Measurements from ENCODE around the gene RAB40C. TPM values are rescaled to one million over a fixed set of nuclear protein-coding genes. Genes with fewer than 3 reads are reported as not detected.

Gene RAB40C
- total RNA-seq, 1 donor: 11.2 TPM

DNA sequence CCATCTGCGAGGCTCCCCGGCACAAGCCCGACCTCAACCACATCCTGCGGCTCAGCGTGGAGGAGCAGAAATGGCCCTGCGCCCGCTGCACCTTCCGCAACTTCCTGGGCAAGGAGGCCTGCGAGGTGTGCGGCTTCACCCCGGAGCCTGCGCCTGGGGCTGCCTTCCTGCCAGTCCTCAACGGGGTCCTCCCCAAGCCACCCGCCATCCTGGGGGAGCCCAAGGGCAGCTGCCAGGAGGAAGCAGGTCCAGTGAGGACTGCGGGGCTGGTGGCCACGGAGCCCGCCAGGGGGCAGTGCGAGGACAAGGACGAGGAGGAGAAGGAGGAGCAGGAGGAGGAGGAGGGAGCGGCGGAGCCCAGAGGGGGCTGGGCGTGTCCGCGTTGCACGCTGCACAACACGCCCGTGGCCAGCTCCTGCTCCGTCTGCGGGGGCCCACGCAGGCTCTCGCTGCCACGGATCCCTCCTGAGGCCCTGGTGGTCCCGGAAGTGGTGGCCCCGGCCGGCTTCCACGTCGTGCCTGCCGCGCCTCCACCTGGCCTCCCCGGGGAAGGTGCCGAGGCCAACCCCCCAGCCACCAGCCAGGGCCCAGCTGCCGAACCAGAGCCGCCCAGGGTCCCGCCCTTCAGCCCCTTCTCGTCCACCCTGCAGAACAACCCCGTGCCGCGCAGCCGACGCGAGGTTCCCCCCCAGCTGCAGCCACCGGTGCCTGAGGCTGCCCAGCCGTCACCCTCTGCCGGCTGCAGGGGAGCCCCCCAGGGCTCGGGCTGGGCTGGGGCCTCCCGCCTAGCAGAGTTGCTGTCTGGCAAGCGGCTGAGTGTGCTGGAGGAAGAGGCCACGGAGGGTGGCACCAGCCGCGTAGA is 42.7 kb upstream of the RAB40C start:
- Histone ChIP-seq H4K20me1 (ENCODE audit: insufficient read depth, low read length) (peaks cover 34% of the 10 kb centered on the region), H3K9me3 (ENCODE audit: low read depth, low read length) (no peaks in the 10 kb centered on the region), H3K4me2 (ENCODE audit: insufficient read depth, low read length) (no peak overlapping the region), H3K27me3 (ENCODE audit: insufficient read depth, low read length) (no peaks in the 10 kb centered on the region), H3K27ac (ENCODE audit: low read depth, low read length) (no peak overlapping the region), H3K4me1 (ENCODE audit: insufficient read depth, low read length) (no peaks in the 10 kb centered on the region), H2AFZ (ENCODE audit: low read length) (no peak overlapping the region), H3K79me2 (ENCODE audit: insufficient read depth, low read length) (peaks cover 70% of the 10 kb centered on the region), H3K36me3 (ENCODE audit: insufficient read depth, low read length) (peaks cover 9% of the 10 kb centered on the region), H3K4me3 (ENCODE audit: insufficient read depth, low read length) (no peak overlapping the region)
- peak; percentile 98 for DNase-seq (ENCODE audit: insufficient read length, low spot score, missing footprints)
- TF ChIP-seq, protein P1, sequence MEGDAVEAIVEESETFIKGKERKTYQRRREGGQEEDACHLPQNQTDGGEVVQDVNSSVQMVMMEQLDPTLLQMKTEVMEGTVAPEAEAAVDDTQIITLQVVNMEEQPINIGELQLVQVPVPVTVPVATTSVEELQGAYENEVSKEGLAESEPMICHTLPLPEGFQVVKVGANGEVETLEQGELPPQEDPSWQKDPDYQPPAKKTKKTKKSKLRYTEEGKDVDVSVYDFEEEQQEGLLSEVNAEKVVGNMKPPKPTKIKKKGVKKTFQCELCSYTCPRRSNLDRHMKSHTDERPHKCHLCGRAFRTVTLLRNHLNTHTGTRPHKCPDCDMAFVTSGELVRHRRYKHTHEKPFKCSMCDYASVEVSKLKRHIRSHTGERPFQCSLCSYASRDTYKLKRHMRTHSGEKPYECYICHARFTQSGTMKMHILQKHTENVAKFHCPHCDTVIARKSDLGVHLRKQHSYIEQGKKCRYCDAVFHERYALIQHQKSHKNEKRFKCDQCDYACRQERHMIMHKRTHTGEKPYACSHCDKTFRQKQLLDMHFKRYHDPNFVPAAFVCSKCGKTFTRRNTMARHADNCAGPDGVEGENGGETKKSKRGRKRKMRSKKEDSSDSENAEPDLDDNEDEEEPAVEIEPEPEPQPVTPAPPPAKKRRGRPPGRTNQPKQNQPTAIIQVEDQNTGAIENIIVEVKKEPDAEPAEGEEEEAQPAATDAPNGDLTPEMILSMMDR (IDR thresholded peaks at IDR 0.05; ENCODE audit: extremely low read depth, low read depth, low read length): peak; percentile 39

DNA sequence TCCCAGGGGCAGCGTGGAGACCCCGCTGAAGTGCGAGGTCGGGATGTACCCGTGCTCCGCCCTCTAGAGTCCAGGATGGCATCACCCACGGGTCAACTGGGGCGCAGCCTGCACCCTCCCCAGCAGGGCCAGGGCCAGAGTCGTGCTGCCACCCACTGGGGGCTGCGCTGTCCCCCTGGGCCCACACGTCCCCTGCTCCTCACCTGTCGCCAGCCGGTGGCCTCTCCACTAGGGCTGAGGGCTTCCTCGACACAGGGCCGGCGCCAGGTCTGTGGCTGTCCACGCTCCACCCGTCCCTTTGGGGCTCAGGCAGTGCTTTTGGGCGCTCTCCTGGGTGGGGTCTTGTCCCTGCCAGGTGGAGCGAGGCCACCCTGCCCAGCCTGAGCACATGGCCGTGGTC is 41.3 kb upstream of the RAB40C start:
- TF ChIP-seq, protein P1 (IDR thresholded peaks at IDR 0.05; ENCODE audit: extremely low read depth, low read depth, low read length): no peak
- H3K4me3 ChIP-seq (ENCODE audit: insufficient read depth, low read length): no peak overlapping the region
- H2AFZ ChIP-seq (ENCODE audit: low read length): no peak overlapping the region
- no peaks in the 10 kb centered on the region for H3K27me3 ChIP-seq (ENCODE audit: insufficient read depth, low read length)
- no peak overlapping the region for H3K27ac ChIP-seq (ENCODE audit: low read depth, low read length)
- peaks cover 9% of the 10 kb centered on the region for H3K36me3 ChIP-seq (ENCODE audit: insufficient read depth, low read length)
- H3K4me2 ChIP-seq (ENCODE audit: insufficient read depth, low read length): no peak overlapping the region
- H4K20me1 ChIP-seq (ENCODE audit: insufficient read depth, low read length): peaks cover 23% of the 10 kb centered on the region
- no peaks in the 10 kb centered on the region for H3K9me3 ChIP-seq (ENCODE audit: low read depth, low read length)
- DNase-seq (ENCODE audit: insufficient read length, low spot score, missing footprints): no peak
- H3K4me1 ChIP-seq (ENCODE audit: insufficient read depth, low read length): no peaks in the 10 kb centered on the region
- H3K79me2 ChIP-seq (ENCODE audit: insufficient read depth, low read length): peaks cover 58% of the 10 kb centered on the region

DNA sequence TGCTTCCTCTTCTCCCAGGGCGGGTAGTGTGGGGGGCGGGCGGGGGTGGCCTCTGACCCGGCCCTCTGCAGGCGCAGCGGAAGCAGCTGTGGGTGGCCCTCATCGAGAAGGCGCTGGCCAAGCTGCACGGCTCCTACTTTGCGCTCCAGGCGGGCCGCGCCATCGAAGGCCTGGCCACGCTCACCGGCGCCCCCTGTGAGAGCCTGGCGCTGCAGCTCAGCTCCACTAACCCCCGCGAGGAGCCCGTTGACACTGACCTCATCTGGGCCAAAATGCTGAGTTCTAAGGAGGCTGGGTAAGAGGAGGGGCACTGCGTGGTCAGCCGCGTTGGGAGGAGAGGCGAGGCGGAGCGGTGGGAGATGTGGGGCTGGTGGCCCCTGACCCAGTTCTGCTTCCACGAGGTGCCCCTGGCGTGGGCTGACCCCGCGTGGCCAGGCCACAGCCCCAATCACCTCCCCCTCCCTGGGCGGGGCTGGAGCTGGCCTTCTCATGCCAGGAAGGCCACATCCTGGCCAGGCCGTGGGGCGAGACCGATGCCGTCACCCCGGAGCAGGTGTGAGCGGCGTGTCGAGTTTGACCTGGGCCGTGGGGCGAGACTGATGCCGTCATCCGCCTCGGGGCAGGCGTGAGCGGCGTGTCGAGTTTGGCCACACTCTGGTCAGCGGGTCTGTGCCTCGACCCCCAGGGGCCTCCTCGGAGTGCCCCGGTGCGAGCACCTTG is 40.2 kb upstream of the RAB40C start:
- TF ChIP-seq, protein P1 (IDR thresholded peaks at IDR 0.05; ENCODE audit: extremely low read depth, low read depth, low read length): no peak
- Histone ChIP-seq H3K79me2 (ENCODE audit: insufficient read depth, low read length) (peaks cover 49% of the 10 kb centered on the region), H3K27me3 (ENCODE audit: insufficient read depth, low read length) (no peaks in the 10 kb centered on the region), H4K20me1 (ENCODE audit: insufficient read depth, low read length) (peaks cover 18% of the 10 kb centered on the region), H3K36me3 (ENCODE audit: insufficient read depth, low read length) (peaks cover 9% of the 10 kb centered on the region), H3K9me3 (ENCODE audit: low read depth, low read length) (no peaks in the 10 kb centered on the region), H3K4me3 (ENCODE audit: insufficient read depth, low read length) (no peak overlapping the region), H3K27ac (ENCODE audit: low read depth, low read length) (no peak overlapping the region), H2AFZ (ENCODE audit: low read length) (no peak overlapping the region), H3K4me1 (ENCODE audit: insufficient read depth, low read length) (peaks cover 5% of the 10 kb centered on the region), H3K4me2 (ENCODE audit: insufficient read depth, low read length) (no peak overlapping the region)
- no peak for DNase-seq (ENCODE audit: insufficient read length, low spot score, missing footprints)

DNA sequence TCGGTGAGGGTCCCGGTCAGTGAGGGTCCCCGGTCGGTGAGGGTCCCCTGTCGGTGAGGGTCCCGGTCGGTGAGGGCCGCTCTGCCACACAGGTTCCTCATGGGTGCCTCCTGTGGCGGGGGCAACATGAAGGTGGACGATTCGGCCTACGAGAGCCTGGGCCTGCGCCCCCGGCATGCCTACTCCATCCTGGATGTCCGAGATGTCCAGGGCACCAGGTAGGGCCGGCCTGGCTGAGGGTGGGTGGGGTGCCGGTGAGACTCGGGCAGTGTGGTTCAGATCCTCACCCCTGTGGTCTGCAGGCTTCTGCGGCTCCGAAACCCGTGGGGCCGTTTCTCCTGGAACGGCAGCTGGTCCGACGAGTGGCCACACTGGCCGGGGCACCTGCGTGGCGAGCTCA is 38.7 kb upstream of the RAB40C start:
- Histone ChIP-seq H4K20me1 (ENCODE audit: insufficient read depth, low read length) (peaks cover 6% of the 10 kb centered on the region), H3K27me3 (ENCODE audit: insufficient read depth, low read length) (no peaks in the 10 kb centered on the region), H3K79me2 (ENCODE audit: insufficient read depth, low read length) (peaks cover 34% of the 10 kb centered on the region), H3K4me1 (ENCODE audit: insufficient read depth, low read length) (peaks cover 6% of the 10 kb centered on the region), H3K27ac (ENCODE audit: low read depth, low read length) (no peak overlapping the region), H3K9me3 (ENCODE audit: low read depth, low read length) (no peaks in the 10 kb centered on the region), H3K4me2 (ENCODE audit: insufficient read depth, low read length) (no peak overlapping the region), H3K4me3 (ENCODE audit: insufficient read depth, low read length) (no peak overlapping the region), H3K36me3 (ENCODE audit: insufficient read depth, low read length) (peaks cover 9% of the 10 kb centered on the region), H2AFZ (ENCODE audit: low read length) (no peak overlapping the region)
- DNase-seq (ENCODE audit: insufficient read length, low spot score, missing footprints): no peak
- TF ChIP-seq, protein P1 (IDR thresholded peaks at IDR 0.05; ENCODE audit: extremely low read depth, low read depth, low read length): no peak
